Measurements from ENCODE around the gene RPL27A.

The RPL27A gene

GRCh38 chr11:8699903-8700302, 17.3 kb downstream of the RPL27A start:
- no peak for DNase-seq (ENCODE audit: low read depth in 2 of 2)

- no peak for DNase-seq (ENCODE audit: low read depth in 2 of 2)
Observed at GRCh38 chr11:8701891-8702597, 19.5 kb downstream of the RPL27A start.

- DNase-seq (ENCODE audit: low read depth in 2 of 2): no peak
Observed at GRCh38 chr11:8702598-8702915, 20.0 kb downstream of the RPL27A start.

- no peak for DNase-seq (ENCODE audit: low read depth in 2 of 2)
Observed at GRCh38 chr11:8704136-8704535, 21.5 kb downstream of the RPL27A start.

- DNase-seq (ENCODE audit: low read depth in 2 of 2): no peak
Observed at GRCh38 chr11:8705146-8705545, 22.6 kb downstream of the RPL27A start.

GRCh38 chr11:8706673-8707432, 24.3 kb downstream of the RPL27A start:
- DNase-seq (ENCODE audit: low read depth in 2 of 2): no peak

- no peak for DNase-seq (ENCODE audit: low read depth in 2 of 2)
Observed at GRCh38 chr11:8707541-8708191, 25.1 kb downstream of the RPL27A start.

- DNase-seq (ENCODE audit: low read depth in 2 of 2): no peak
Observed at GRCh38 chr11:8709002-8709672, 26.5 kb downstream of the RPL27A start.

GRCh38 chr11:8709777-8710176, 27.2 kb downstream of the RPL27A start:
- no peak for DNase-seq (ENCODE audit: low read depth in 2 of 2)

- no peak for DNase-seq (ENCODE audit: low read depth in 2 of 2)
Observed at GRCh38 chr11:8711895-8712442, 29.4 kb downstream of the RPL27A start.

GRCh38 chr11:8712506-8712905, 29.9 kb downstream of the RPL27A start:
- DNase-seq (ENCODE audit: low read depth in 2 of 2): no peak

GRCh38 chr11:8713760-8714454, 31.3 kb downstream of the RPL27A start:
- DNase-seq (ENCODE audit: low read depth in 2 of 2): no peak

GRCh38 chr11:8714622-8715225, 32.1 kb downstream of the RPL27A start:
- no peak for DNase-seq (ENCODE audit: low read depth in 2 of 2)

GRCh38 chr11:8715501-8715900, 32.9 kb downstream of the RPL27A start:
- DNase-seq (ENCODE audit: low read depth in 2 of 2): no peak

- DNase-seq (ENCODE audit: low read depth in 2 of 2): no peak
Observed at GRCh38 chr11:8717544-8717875, 34.9 kb downstream of the RPL27A start.

GRCh38 chr11:8717876-8718753, 35.5 kb downstream of the RPL27A start:
- no peak for DNase-seq (ENCODE audit: low read depth in 2 of 2)

- no peak for DNase-seq (ENCODE audit: low read depth in 2 of 2)
Observed at GRCh38 chr11:8719211-8719649, 36.6 kb downstream of the RPL27A start.

GRCh38 chr11:8719721-8720120, 37.1 kb downstream of the RPL27A start:
- no peak for DNase-seq (ENCODE audit: low read depth in 2 of 2)

GRCh38 chr11:8720352-8720751, 37.8 kb downstream of the RPL27A start:
- no peak for DNase-seq (ENCODE audit: low read depth in 2 of 2)

Measured in stimulated activated CD4-positive, alpha-beta T cell treated with anti-CD3 and anti-CD28 coated beads, Interleukin-1b, Interleukin-23, amount 100 ng/mL, for 4 hours (primary cell).